ENCODE data around the gene ZNF280B. TPM values are rescaled to one million over a fixed set of nuclear protein-coding genes. Genes with fewer than 3 reads are reported as not detected.

ZNF280B gene
- total and polyA plus RNA-seq, 2 experiments from 2014 or later = 1.5 to 2.6 TPM

DNA sequence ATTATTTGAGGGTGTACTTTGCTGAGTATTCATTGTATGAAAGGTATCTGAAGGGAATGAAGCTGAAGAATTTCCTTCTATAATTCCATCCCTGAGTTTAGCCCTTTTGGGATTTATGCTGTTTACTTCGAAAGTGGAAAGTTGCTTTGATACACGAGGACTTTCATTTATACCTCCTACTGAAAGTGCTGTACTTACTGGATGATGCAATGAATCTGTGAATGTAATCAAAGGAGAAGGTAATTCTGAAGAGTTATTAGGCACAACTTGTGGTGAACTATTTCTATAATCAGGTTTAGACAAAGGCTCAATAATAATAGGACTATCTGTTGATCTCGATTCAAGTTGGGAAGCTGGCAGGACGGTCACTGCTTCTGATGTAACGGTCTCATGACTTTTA, 19.8 kb downstream of the ZNF280B start:
- H3K36me3 ChIP-seq (replicated peaks; ENCODE audit: insufficient read depth, low read depth) = no peaks in the 10 kb centered on the region
- H3K4me2 ChIP-seq = no peak overlapping the region
- TF ChIP-seq EZH2 (IDR thresholded peaks at IDR 0.05; ENCODE audit: borderline replicate concordance) (no peak), EZH2phosphoT487 (IDR thresholded peaks at IDR 0.05; ENCODE audit: low read depth, severe bottlenecking, unreplicated experiment) (no peak)
- TF ChIP-seq, protein P1, sequence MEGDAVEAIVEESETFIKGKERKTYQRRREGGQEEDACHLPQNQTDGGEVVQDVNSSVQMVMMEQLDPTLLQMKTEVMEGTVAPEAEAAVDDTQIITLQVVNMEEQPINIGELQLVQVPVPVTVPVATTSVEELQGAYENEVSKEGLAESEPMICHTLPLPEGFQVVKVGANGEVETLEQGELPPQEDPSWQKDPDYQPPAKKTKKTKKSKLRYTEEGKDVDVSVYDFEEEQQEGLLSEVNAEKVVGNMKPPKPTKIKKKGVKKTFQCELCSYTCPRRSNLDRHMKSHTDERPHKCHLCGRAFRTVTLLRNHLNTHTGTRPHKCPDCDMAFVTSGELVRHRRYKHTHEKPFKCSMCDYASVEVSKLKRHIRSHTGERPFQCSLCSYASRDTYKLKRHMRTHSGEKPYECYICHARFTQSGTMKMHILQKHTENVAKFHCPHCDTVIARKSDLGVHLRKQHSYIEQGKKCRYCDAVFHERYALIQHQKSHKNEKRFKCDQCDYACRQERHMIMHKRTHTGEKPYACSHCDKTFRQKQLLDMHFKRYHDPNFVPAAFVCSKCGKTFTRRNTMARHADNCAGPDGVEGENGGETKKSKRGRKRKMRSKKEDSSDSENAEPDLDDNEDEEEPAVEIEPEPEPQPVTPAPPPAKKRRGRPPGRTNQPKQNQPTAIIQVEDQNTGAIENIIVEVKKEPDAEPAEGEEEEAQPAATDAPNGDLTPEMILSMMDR (IDR thresholded peaks at IDR 0.05; ENCODE audit: poor library complexity) = no peak
- no peak overlapping the region for H3K4me3 ChIP-seq
- no peak overlapping the region for H3K27ac ChIP-seq
- no peaks in the 10 kb centered on the region for H3K9me2 ChIP-seq (replicated peaks; ENCODE audit: insufficient read depth)
- no peak overlapping the region for H2AFZ ChIP-seq
- H3K79me2 ChIP-seq = no peaks in the 10 kb centered on the region
- no peaks in the 10 kb centered on the region for H3K9me3 ChIP-seq (ENCODE audit: low read depth)
- WGBS (ENCODE audit: low lambda C conversion rate, missing lambda C conversion rate) = 94% methylated on average over 5 of the region's 5 CpGs
- no peak for DNase-seq (ENCODE audit: low spot score)
- no peaks in the 10 kb centered on the region for H3K4me1 ChIP-seq (ENCODE audit: insufficient read depth)
- no peaks in the 10 kb centered on the region for H4K20me1 ChIP-seq (ENCODE audit: insufficient read depth, poor library complexity, severe bottlenecking)
- no peaks in the 10 kb centered on the region for H3K27me3 ChIP-seq

DNA sequence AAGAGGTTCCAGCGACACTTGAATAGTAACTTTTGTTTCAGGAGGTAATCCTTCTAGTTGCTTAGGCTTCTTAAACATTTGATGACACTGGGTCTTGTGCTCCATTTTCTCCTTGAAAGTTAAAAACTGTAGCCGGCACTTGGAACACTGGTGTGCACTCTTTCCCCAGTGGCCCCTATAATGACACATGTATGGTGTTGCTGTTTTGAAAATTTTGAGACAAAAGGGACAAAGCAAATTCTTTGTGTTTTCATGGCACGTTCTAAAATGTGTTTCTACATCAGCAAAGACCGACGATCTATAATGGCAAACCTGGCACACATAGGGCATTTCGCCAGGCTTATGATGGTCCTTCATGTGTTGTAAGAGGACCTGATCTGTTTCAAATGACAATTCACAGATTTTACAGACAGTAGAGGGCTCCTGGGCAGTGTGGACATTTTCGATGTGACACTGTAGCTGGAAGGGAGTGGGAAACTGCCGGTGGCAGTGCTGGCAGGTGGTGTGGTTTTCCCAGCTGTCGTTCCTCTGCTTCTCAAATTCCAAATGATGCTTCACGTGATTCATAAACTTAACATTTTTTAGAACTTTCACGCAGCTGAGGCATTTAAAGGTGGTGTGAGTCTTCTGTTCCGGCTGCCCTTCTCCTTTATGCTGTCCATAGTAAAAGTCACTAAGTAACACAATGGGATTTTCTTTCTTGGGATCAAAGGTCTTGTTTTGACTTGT, 20.5 kb downstream of the ZNF280B start:
- no peak for DNase-seq (ENCODE audit: low spot score)
- no peak overlapping the region for H3K27ac ChIP-seq
- H3K4me3 ChIP-seq = no peak overlapping the region
- no peak overlapping the region for H3K4me2 ChIP-seq
- H3K27me3 ChIP-seq = no peaks in the 10 kb centered on the region
- no peaks in the 10 kb centered on the region for H3K36me3 ChIP-seq (replicated peaks; ENCODE audit: insufficient read depth, low read depth)
- no peaks in the 10 kb centered on the region for H3K79me2 ChIP-seq
- H2AFZ ChIP-seq = no peak overlapping the region
- 91% methylated on average over 12 of the region's 12 CpGs for WGBS (ENCODE audit: low lambda C conversion rate, missing lambda C conversion rate)
- TF ChIP-seq EZH2phosphoT487 (IDR thresholded peaks at IDR 0.05; ENCODE audit: low read depth, severe bottlenecking, unreplicated experiment) (no peak), EZH2 (IDR thresholded peaks at IDR 0.05; ENCODE audit: borderline replicate concordance) (no peak)
- TF ChIP-seq, protein P1 (IDR thresholded peaks at IDR 0.05; ENCODE audit: poor library complexity) = no peak
- no peaks in the 10 kb centered on the region for H3K9me3 ChIP-seq (ENCODE audit: low read depth)
- no peaks in the 10 kb centered on the region for H3K4me1 ChIP-seq (ENCODE audit: insufficient read depth)
- H3K9me2 ChIP-seq (replicated peaks; ENCODE audit: insufficient read depth) = no peaks in the 10 kb centered on the region
- no peaks in the 10 kb centered on the region for H4K20me1 ChIP-seq (ENCODE audit: insufficient read depth, poor library complexity, severe bottlenecking)

DNA sequence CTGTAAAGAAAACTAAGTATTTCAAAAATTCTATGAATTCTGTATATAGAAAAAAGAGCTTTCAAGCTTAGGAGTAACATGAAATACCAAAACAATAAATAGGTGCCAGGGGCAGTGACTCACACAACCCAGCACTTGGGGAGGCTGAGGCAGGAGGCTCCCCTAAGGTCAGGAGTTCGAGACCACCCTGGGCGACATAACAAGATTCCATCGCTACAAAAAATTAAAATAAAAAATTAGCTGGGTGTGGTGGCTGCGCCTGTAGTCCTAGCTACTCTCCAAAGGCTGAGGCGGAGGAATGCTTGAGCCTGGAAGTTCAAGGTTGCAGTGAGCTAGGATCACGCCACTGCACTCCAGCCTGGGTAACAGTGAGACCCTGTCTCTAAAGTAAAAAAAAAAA, 21.5 kb downstream of the ZNF280B start:
- no peaks in the 10 kb centered on the region for H4K20me1 ChIP-seq (ENCODE audit: insufficient read depth, poor library complexity, severe bottlenecking)
- H3K27ac ChIP-seq = no peak overlapping the region
- H3K9me3 ChIP-seq (ENCODE audit: low read depth) = no peaks in the 10 kb centered on the region
- H3K27me3 ChIP-seq = no peaks in the 10 kb centered on the region
- TF ChIP-seq EZH2 (IDR thresholded peaks at IDR 0.05; ENCODE audit: borderline replicate concordance) (no peak), EZH2phosphoT487 (IDR thresholded peaks at IDR 0.05; ENCODE audit: low read depth, severe bottlenecking, unreplicated experiment) (no peak)
- TF ChIP-seq, protein P1 (IDR thresholded peaks at IDR 0.05; ENCODE audit: poor library complexity) = no peak
- no peaks in the 10 kb centered on the region for H3K9me2 ChIP-seq (replicated peaks; ENCODE audit: insufficient read depth)
- no peak overlapping the region for H3K4me3 ChIP-seq
- no peaks in the 10 kb centered on the region for H3K4me1 ChIP-seq (ENCODE audit: insufficient read depth)
- WGBS (ENCODE audit: low lambda C conversion rate, missing lambda C conversion rate) = 94% methylated on average over 6 of the region's 6 CpGs
- no peak overlapping the region for H2AFZ ChIP-seq
- no peak overlapping the region for H3K4me2 ChIP-seq
- H3K36me3 ChIP-seq (replicated peaks; ENCODE audit: insufficient read depth, low read depth) = no peaks in the 10 kb centered on the region
- DNase-seq (ENCODE audit: low spot score) = no peak
- H3K79me2 ChIP-seq = no peaks in the 10 kb centered on the region

Measured in hepatocyte (in vitro differentiated cells).